H1 (cell line): ENCODE data around the gene PPP2R2B. TPM values are rescaled to one million over a fixed set of nuclear protein-coding genes. Genes with fewer than 3 reads are reported as not detected.

Experiments
- CTCF ChIA-PET: fragments of 300-600 bp; sonication (Branson Sonifier 250); formaldehyde crosslinking; loops from one replicate; lab custom pipeline; 2021; ENCODE audit not compliant: partially characterized antibody; lab: Charles Lee
- POLR2A ChIA-PET: fragments of 300-600 bp; sonication (Branson Sonifier 250); formaldehyde crosslinking; loops from one replicate; lab custom pipeline; 2021; ENCODE audit warnings: inconsistent platforms; ENCODE audit not compliant: partially characterized antibody; lab: Charles Lee
- DNase-seq, 2 experiments: peaks; one replicate each; pipeline versions ENCODE4 v3.0.0 to v3.0.0-alpha.2; 2010 to 2022; ENCODE audit warnings: low spot score in 2 of 2, low read depth in 1 of 2, mixed read lengths in 1 of 2
- FAIRE-seq: peaks from 2 replicates; lab custom pipeline; 2011; peaks lifted over from hg19 to GRCh38; lab: Jason Lieb, UNC
- H2AFZ ChIP-seq: 2 replicates; pipeline ENCODE4 v1.8.1; 2012; ENCODE audit warnings: low read length, inconsistent platforms
- H2AK5ac ChIP-seq: 2 replicates; pipeline ENCODE4 v1.6.1; 2013; ENCODE audit warnings: low read depth, low read length
- H2BK120ac ChIP-seq: replicated peaks from 2 replicates; pipeline ENCODE3; 2013; ENCODE audit warnings: low read depth, low read length, inconsistent platforms
- H2BK12ac ChIP-seq: 2 replicates; pipeline ENCODE4 v1.6.1; 2013; ENCODE audit warnings: low read depth, low read length
- H2BK15ac ChIP-seq: 2 replicates; pipeline ENCODE4 v1.6.1; 2013; ENCODE audit warnings: low read length
- H2BK20ac ChIP-seq: 2 replicates; pipeline ENCODE4 v1.6.1; 2013; ENCODE audit warnings: low read length
- H2BK5ac ChIP-seq: 2 replicates; pipeline ENCODE4 v1.6.1; 2013; ENCODE audit warnings: low read depth, low read length
- H3K14ac ChIP-seq: 2 replicates; pipeline ENCODE4 v1.6.1; 2013; ENCODE audit warnings: inconsistent platforms; ENCODE audit not compliant: insufficient read length
- H3K18ac ChIP-seq: 2 replicates; pipeline ENCODE4 v1.6.1; 2013; ENCODE audit warnings: low read length; ENCODE audit errors: extremely low read depth
- H3K23ac ChIP-seq: 2 replicates; pipeline ENCODE4 v1.6.1; 2013; ENCODE audit warnings: inconsistent platforms; ENCODE audit not compliant: insufficient read length
- H3K23me2 ChIP-seq: 2 replicates; pipeline ENCODE4 v1.6.1; 2013; ENCODE audit warnings: low read depth, low read length
- H3K27ac ChIP-seq: 2 replicates; pipeline ENCODE4 v1.6.1; 2011; ENCODE audit warnings: low read depth, low read length, inconsistent platforms
- H3K27me3 ChIP-seq, 4 experiments: replicated peaks in 1 of 4; 1 replicate in 1 of 4; 2 replicates in 3 of 4; pipeline versions ENCODE4 v1.6.1 to v1.8.1; 2011 to 2013; ENCODE audit warnings: low read length in 3 of 4, mild to moderate bottlenecking in 3 of 4, inconsistent platforms in 2 of 4, mixed read lengths in 2 of 4, moderate library complexity in 1 of 4; ENCODE audit not compliant: control insufficient read depth in 3 of 4, insufficient read depth in 3 of 4; ENCODE audit errors: extremely low read depth in 1 of 4
- H3K36me3 ChIP-seq, 4 experiments: 2 replicates each; pipeline versions ENCODE4 v1.6.1 to v1.8.1; 2011 to 2013; ENCODE audit warnings: mild to moderate bottlenecking in 4 of 4, low read length in 3 of 4, moderate library complexity in 2 of 4, control low read depth in 1 of 4, inconsistent platforms in 1 of 4; ENCODE audit not compliant: insufficient read depth in 4 of 4, control insufficient read depth in 2 of 4
- H3K4ac ChIP-seq: replicated peaks from 2 replicates; pipeline ENCODE3; 2013; ENCODE audit warnings: low read length, low read depth, mixed read lengths, inconsistent platforms; ENCODE audit not compliant: insufficient read length
- H3K4me1 ChIP-seq, 4 experiments: replicated peaks in 1 of 4; 1 replicate in 1 of 4; 2 replicates in 3 of 4; pipeline versions ENCODE4 v1.6.1 to v1.8.1; 2011 to 2013; ENCODE audit warnings: low read length in 3 of 4, inconsistent platforms in 2 of 4, mixed read lengths in 1 of 4; ENCODE audit not compliant: insufficient read depth in 4 of 4, control insufficient read depth in 3 of 4
- H3K4me2 ChIP-seq, 2 experiments: 2 replicates each; pipeline versions ENCODE4 v1.6.1 to v1.8.1; 2011 to 2013; ENCODE audit warnings: low read depth in 2 of 2, low read length in 2 of 2, control low read depth in 1 of 2, inconsistent platforms in 1 of 2, mild to moderate bottlenecking in 1 of 2; ENCODE audit not compliant: insufficient read depth in 1 of 2
- H3K4me3 ChIP-seq, 4 experiments: fragments of 200-600, 300-600 bp in 1 of 4; sonication (generic), shearing (Covaris generic), sonication (Bioruptor Twin) in 1 of 4; 2 replicates each; pipeline versions ENCODE4 v1.5.1 to v1.8.1; 2011 to 2016; ENCODE audit warnings: low read length in 4 of 4, low read depth in 3 of 4, control low read depth in 2 of 4, inconsistent platforms in 2 of 4, mild to moderate bottlenecking in 2 of 4, mixed read lengths in 1 of 4, moderate library complexity in 1 of 4; ENCODE audit not compliant: insufficient read depth in 2 of 4; ENCODE audit errors: extremely low read depth in 1 of 4
- H3K56ac ChIP-seq: replicated peaks from 2 replicates; pipeline ENCODE3; 2013; ENCODE audit warnings: low read depth, mild to moderate bottlenecking, mixed read lengths, low read length, inconsistent platforms; ENCODE audit not compliant: insufficient read length
- H3K79me1 ChIP-seq: 2 replicates; pipeline ENCODE4 v1.6.1; 2013; ENCODE audit warnings: low read depth, low read length, control low read depth
- H3K79me2 ChIP-seq, 2 experiments: 2 replicates each; pipeline versions ENCODE4 v1.6.1 to v1.8.1; 2012 to 2013; ENCODE audit warnings: low read length in 2 of 2, mild to moderate bottlenecking in 2 of 2, inconsistent platforms in 1 of 2; ENCODE audit not compliant: insufficient read depth in 2 of 2, control insufficient read depth in 1 of 2
- H3K9ac ChIP-seq, 4 experiments: replicated peaks in 1 of 4; 1 replicate in 1 of 4; 2 replicates in 3 of 4; pipeline versions ENCODE4 v1.6.1 to v1.8.1; 2011 to 2013; ENCODE audit warnings: low read depth in 3 of 4, low read length in 3 of 4, control low read depth in 2 of 4, mild to moderate bottlenecking in 2 of 4, moderate library complexity in 2 of 4, inconsistent platforms in 1 of 4; ENCODE audit errors: extremely low read depth in 1 of 4
- H3K9me3 ChIP-seq, 2 experiments: 2 replicates each; pipeline versions ENCODE4 v1.6.1 to v1.8.1; 2012 to 2013; ENCODE audit warnings: mild to moderate bottlenecking in 2 of 2, moderate library complexity in 2 of 2, control low read depth in 1 of 2, inconsistent platforms in 1 of 2, low read depth in 1 of 2, low read length in 1 of 2, mixed read lengths in 1 of 2; ENCODE audit not compliant: insufficient read depth in 2 of 2
- H4K20me1 ChIP-seq, 2 experiments: replicated peaks in 1 of 2; 2 replicates each; pipeline versions ENCODE3 to v1.8.1; 2011 to 2013; ENCODE audit warnings: inconsistent platforms in 2 of 2, low read length in 2 of 2, mild to moderate bottlenecking in 1 of 2; ENCODE audit not compliant: insufficient read depth in 2 of 2, control insufficient read depth in 1 of 2
- H4K5ac ChIP-seq: 2 replicates; pipeline ENCODE4 v1.6.1; 2013; ENCODE audit warnings: low read length, low read depth, mixed read lengths, inconsistent platforms; ENCODE audit not compliant: insufficient read length
- H4K8ac ChIP-seq: 2 replicates; pipeline ENCODE4 v1.8.0; 2013; ENCODE audit warnings: mild to moderate bottlenecking, moderate library complexity, low read length, inconsistent platforms; ENCODE audit not compliant: insufficient read depth; ENCODE audit errors: extremely low read depth
- H4K91ac ChIP-seq: replicated peaks from 2 replicates; pipeline ENCODE3; 2013; ENCODE audit warnings: low read length, mixed read lengths, inconsistent platforms; ENCODE audit not compliant: insufficient read length
- CHD2 ChIP-seq: IDR thresholded peaks from 2 replicates; pipeline ENCODE4 v1.6.1; 2012; ENCODE audit warnings: low read length, improper control_type of control experiment
- HDAC6 ChIP-seq: IDR thresholded peaks from one replicate; pipeline ENCODE4 v1.7.1; 2012; ENCODE audit warnings: low read depth, mild to moderate bottlenecking, inconsistent platforms, low read length, moderate library complexity
- TAF1 ChIP-seq: IDR thresholded peaks from 2 replicates; pipeline ENCODE4 v1.6.1; 2011; ENCODE audit warnings: mild to moderate bottlenecking, low read depth, low read length
- TEAD4 ChIP-seq: IDR thresholded peaks from 2 replicates; pipeline ENCODE4 v1.6.1; 2012; ENCODE audit warnings: low read depth, low read length, inconsistent platforms, mixed read lengths
- ZNF274 ChIP-seq: IDR thresholded peaks from 2 replicates; pipeline ENCODE4 v1.7.0; 2012; ENCODE audit warnings: low read length, borderline replicate concordance; ENCODE audit errors: extremely low read depth
- WGBS, 2 experiments: shearing (Covaris generic) in 1 of 2; methylation state at CpG; one replicate each; pipeline versions ENCODE4 v1.1.6 to v1.1.7; 2013 to 2015; ENCODE audit warnings: low lambda C conversion rate in 2 of 2, mixed read lengths in 2 of 2, inconsistent platforms in 1 of 2, low coverage in 1 of 2, missing lambda C conversion rate in 1 of 2; ENCODE audit not compliant: insufficient replicate concordance in 2 of 2, insufficient coverage in 1 of 2, insufficient read length in 1 of 2; ENCODE audit errors: extremely low coverage in 1 of 2, missing lambda C conversion rate in 1 of 2; 5-methylcytosine and 5-hydroxymethylcytosine counted together
- polyA plus RNA-seq, 7 experiments: library from polyadenylated mRNA; depleted of rRNA in 3 of 7; stranded (reverse) in 5 of 7; unstranded in 2 of 7; fragments of >200 nt in 5 of 7; fragments of 200-250 nt in 2 of 7; gene quantifications; 1 replicate in 5 of 7; 2 replicates in 1 of 7; 4 replicates in 1 of 7; pipeline versions ENCODE4 v1.2.1 to v1.2.3, GENCODE V29; 2011 to 2013; ENCODE audit warnings: missing spikeins in 2 of 7, mixed read lengths in 2 of 7
- total RNA-seq: library from RNA; stranded (reverse); fragmentation: NEBNext Ultra II Directional; extraction: Animal tissue kit (Norgen Biotek cat#: 25700); gene quantifications from 2 replicates; pipeline ENCODE4 v1.2.1, GENCODE V29; 2021

PPP2R2B gene
- total and polyA plus RNA-seq, 2 of the 8 experiments (the other 6 are each of a cell fraction or from before 2014, with no cell fraction given), result 21.1 to 37.1 TPM

DNA sequence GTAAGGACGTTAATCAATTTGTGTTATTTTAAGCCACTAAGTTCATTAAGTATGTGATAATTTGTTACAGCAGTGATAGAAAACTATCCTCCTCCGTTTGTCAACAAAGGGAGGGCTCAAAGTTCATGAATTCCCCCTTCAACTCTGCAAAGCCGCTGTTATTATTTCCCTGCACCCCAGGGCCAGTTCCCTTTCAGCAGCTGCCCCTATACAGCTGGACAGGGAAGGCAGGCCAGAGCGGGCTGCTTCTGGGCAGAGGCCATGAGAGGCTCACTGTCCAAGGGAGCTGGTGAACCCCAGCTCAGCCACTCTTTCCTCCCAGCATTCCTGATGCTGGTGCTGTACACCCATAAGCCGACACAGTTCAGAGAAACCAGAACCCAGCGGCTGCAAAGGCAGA, 260.1 kb downstream of the PPP2R2B start:
- CTCF ChIA-PET, result no interaction called here
- TF ChIP-seq CHD2, result no peak
- no peak for TF ChIP-seq TEAD4
- TF ChIP-seq ZNF274, result no peak
- no peak for TF ChIP-seq HDAC6
- TF ChIP-seq TAF1, result no peak
- Histone ChIP-seq H2BK15ac (no peak overlapping the region), H3K9ac (no peak overlapping the region), H3K27me3 (no peaks in the 10 kb centered on the region), H3K56ac (no peak overlapping the region), H4K91ac (no peak overlapping the region), H4K5ac (no peak overlapping the region), H2BK20ac (no peak overlapping the region), H3K4ac (no peak overlapping the region), H4K8ac (no peak overlapping the region), H3K79me1 (no peaks in the 10 kb centered on the region), H2BK12ac (no peak overlapping the region), H2BK120ac (no peak overlapping the region), H3K27ac (no peak overlapping the region), H3K18ac (no peak overlapping the region), H3K4me3 (no peak overlapping the region), H3K9me3 (0 out of 4 replicates have a peak, but pooled peaks cover 0 to 6% of the 10 kb centered on the region in 2 experiments), H2AK5ac (no peak overlapping the region), H3K14ac (no peak overlapping the region), H3K23ac (no peak overlapping the region), H3K36me3 (no peaks in the 10 kb centered on the region), H2BK5ac (no peak overlapping the region), H3K4me2 (no peak overlapping the region), H4K20me1 (no peaks in the 10 kb centered on the region), H3K4me1 (peaks cover 3 to 13% (median 6%) of the 10 kb centered on the region in 4 experiments; a peak in 6 of 7 replicates), H3K79me2 (no peaks in the 10 kb centered on the region), H3K23me2 (no peaks in the 10 kb centered on the region), H2AFZ (no peak overlapping the region)
- no peak for DNase-seq
- 84% methylated on average over 6 of the region's 6 CpGs; no CpG with 5 or more reads in 1 of the 2 experiments for WGBS, 2 experiments
- no peak for FAIRE-seq
- POLR2A ChIA-PET, result interaction anchor here (0.8 kb wide), 1 partner anchor 21 kb away, joined by 3 read pairs; no protein-coding TSS in a partner anchor
